ENCODE results near the gene AK5. TPM values are rescaled to one million over a fixed set of nuclear protein-coding genes. Genes with fewer than 3 reads are reported as not detected.

The AK5 gene
- total and polyA plus RNA-seq, 2 donors (not counting 1 experiment from before 2014, with no cell fraction given) = 0.18 TPM; not detected in 1

- no peaks in the 10 kb centered on the region for H3K79me2 ChIP-seq (ENCODE audit: control insufficient read depth, insufficient read depth, low read length)
- no CpG with 5 or more reads among the region's 1 CpG for WGBS (ENCODE audit: insufficient coverage)
- no peak overlapping the region for H2AFZ ChIP-seq (ENCODE audit: insufficient read depth, low read depth, low read length, poor library complexity, severe bottlenecking)
- DNase-seq = no peak
- peaks cover 4% of the 10 kb centered on the region for H3K27me3 Mint-ChIP-seq
- no peak overlapping the region for H3K27ac Mint-ChIP-seq
- TF ChIP-seq EZH2 (IDR thresholded peaks at IDR 0.05; ENCODE audit: borderline replicate concordance, insufficient read depth, low read depth, low read length, poor library complexity, severe bottlenecking) (no peak), CTCF (IDR thresholded peaks at IDR 0.05) (no peak)
- no peaks in the 10 kb centered on the region for H3K36me3 ChIP-seq (replicated peaks in 1 of 2; ENCODE audit: control extremely low read depth in 1 of 2, control insufficient read depth in 1 of 2, extremely low read depth in 1 of 2, insufficient read depth in 2 of 2, low read length in 1 of 2)
- H3K9ac ChIP-seq (ENCODE audit: low read length) = no peak overlapping the region
- no peaks in the 10 kb centered on the region for H4K20me1 ChIP-seq (ENCODE audit: control insufficient read depth, insufficient read depth, low read length, poor library complexity, severe bottlenecking)
- H3K27ac ChIP-seq (ENCODE audit: low read length in 2 of 2) = no peak overlapping the region
- no peaks in the 10 kb centered on the region for H3K4me1 Mint-ChIP-seq
- H3K27me3 ChIP-seq (replicated peaks in 1 of 4; ENCODE audit: control extremely low read depth in 1 of 4, control insufficient read depth in 3 of 4, insufficient read depth in 4 of 4, low read length in 3 of 4) = no peaks in the 10 kb centered on the region
- H3K4me2 ChIP-seq (replicated peaks; ENCODE audit: low read depth, low read length, poor library complexity, severe bottlenecking) = no peak overlapping the region
- intact Hi-C loops (cut with micrococcal nuclease) = no loop called here
- POLR2A ChIA-PET = no interaction called here
- H3K4me3 Mint-ChIP-seq = no peak overlapping the region
- CTCF ChIA-PET = no interaction called here
- no peaks in the 10 kb centered on the region for H3K9me3 Mint-ChIP-seq (ENCODE audit: insufficient read depth)
- ATAC-seq (ENCODE audit: low read depth) = no peak
- H3K4me1 ChIP-seq (ENCODE audit: control insufficient read depth in 2 of 2, insufficient read depth in 2 of 2, low read length in 2 of 2) = no peaks in the 10 kb centered on the region
- H3K9me3 ChIP-seq (ENCODE audit: control extremely low read depth in 1 of 3, control insufficient read depth in 2 of 3, insufficient read depth in 1 of 3, low read length in 2 of 3) = no peaks in the 10 kb centered on the region
- H3K4me3 ChIP-seq (ENCODE audit: control extremely low read depth in 1 of 5, extremely low read depth in 1 of 5, insufficient read depth in 1 of 5, low read depth in 2 of 5, low read length in 4 of 5) = no peak overlapping the region
These were observed 18.7 kb downstream of the AK5 start for GRCh38 chr1:77300566-77300965.

GRCh38 chr1:77303387-77303786 is 21.6 kb downstream of the AK5 start:
- DNase-seq (no peak), ATAC-seq (ENCODE audit: low read depth) (no peak)
- Histone ChIP-seq H3K27ac (ENCODE audit: low read length in 2 of 2) (no peak overlapping the region), H3K79me2 (ENCODE audit: control insufficient read depth, insufficient read depth, low read length) (no peaks in the 10 kb centered on the region), H3K4me1 (ENCODE audit: control insufficient read depth in 2 of 2, insufficient read depth in 2 of 2, low read length in 2 of 2) (no peaks in the 10 kb centered on the region), H3K4me3 (ENCODE audit: control extremely low read depth in 1 of 5, extremely low read depth in 1 of 5, insufficient read depth in 1 of 5, low read depth in 2 of 5, low read length in 4 of 5) (no peak overlapping the region), H2AFZ (ENCODE audit: insufficient read depth, low read depth, low read length, poor library complexity, severe bottlenecking) (no peak overlapping the region), H3K4me2 (replicated peaks; ENCODE audit: low read depth, low read length, poor library complexity, severe bottlenecking) (no peak overlapping the region), H3K9me3 (ENCODE audit: control extremely low read depth in 1 of 3, control insufficient read depth in 2 of 3, insufficient read depth in 1 of 3, low read length in 2 of 3) (no peaks in the 10 kb centered on the region), H3K36me3 (replicated peaks in 1 of 2; ENCODE audit: control extremely low read depth in 1 of 2, control insufficient read depth in 1 of 2, extremely low read depth in 1 of 2, insufficient read depth in 2 of 2, low read length in 1 of 2) (no peaks in the 10 kb centered on the region), H3K9ac (ENCODE audit: low read length) (no peak overlapping the region), H3K27me3 (replicated peaks in 1 of 4; ENCODE audit: control extremely low read depth in 1 of 4, control insufficient read depth in 3 of 4, insufficient read depth in 4 of 4, low read length in 3 of 4) (peaks cover 0 to 3% (median 0%) of the 10 kb centered on the region in 4 experiments), H4K20me1 (ENCODE audit: control insufficient read depth, insufficient read depth, low read length, poor library complexity, severe bottlenecking) (no peaks in the 10 kb centered on the region)
- Mint-ChIP-seq H3K27ac (no peak overlapping the region), H3K4me3 (no peak overlapping the region), H3K27me3 (peaks cover 4% of the 10 kb centered on the region), H3K4me1 (no peaks in the 10 kb centered on the region), H3K9me3 (ENCODE audit: insufficient read depth) (peaks cover 2% of the 10 kb centered on the region)
- intact Hi-C loops (cut with micrococcal nuclease) = no loop called here
- POLR2A ChIA-PET = no interaction called here
- TF ChIP-seq EZH2 (IDR thresholded peaks at IDR 0.05; ENCODE audit: borderline replicate concordance, insufficient read depth, low read depth, low read length, poor library complexity, severe bottlenecking) (no peak), CTCF (IDR thresholded peaks at IDR 0.05) (no peak)
- WGBS (ENCODE audit: insufficient coverage) = 88% methylated on average over 3 of the region's 3 CpGs
- CTCF ChIA-PET = no interaction called here

Measured in B cell (primary cell).